GM15510 (cell line): ENCODE data around the gene TSPAN1.

Experiments used
- POLR2A ChIP-seq: IDR thresholded peaks from 3 replicates; pipeline ENCODE4 v1.6.1; 2011; ENCODE audit warnings: borderline replicate concordance; ENCODE audit not compliant: insufficient read length; ENCODE audit errors: extremely low read depth

TSPAN1 gene

GRCh38 chr1:46176211-46176865, 1.5 kb downstream of the TSPAN1 start, which contains the start of gene P3R3URF:
TSS of gene P3R3URF (minus strand) at chr1:46176488. CDS start at chr1:46176471, 17 bp downstream.
- TF ChIP-seq POLR2A = no peak

- TF ChIP-seq POLR2A = no peak
Observed at GRCh38 chr1:46179138-46180081, 4.5 kb downstream of the TSPAN1 start.

GRCh38 chr1:46180082-46180616, 5.3 kb downstream of the TSPAN1 start:
- no peak for TF ChIP-seq POLR2A

- TF ChIP-seq POLR2A = no peak
Observed at GRCh38 chr1:46181343-46182260, 6.7 kb downstream of the TSPAN1 start.

DNA sequence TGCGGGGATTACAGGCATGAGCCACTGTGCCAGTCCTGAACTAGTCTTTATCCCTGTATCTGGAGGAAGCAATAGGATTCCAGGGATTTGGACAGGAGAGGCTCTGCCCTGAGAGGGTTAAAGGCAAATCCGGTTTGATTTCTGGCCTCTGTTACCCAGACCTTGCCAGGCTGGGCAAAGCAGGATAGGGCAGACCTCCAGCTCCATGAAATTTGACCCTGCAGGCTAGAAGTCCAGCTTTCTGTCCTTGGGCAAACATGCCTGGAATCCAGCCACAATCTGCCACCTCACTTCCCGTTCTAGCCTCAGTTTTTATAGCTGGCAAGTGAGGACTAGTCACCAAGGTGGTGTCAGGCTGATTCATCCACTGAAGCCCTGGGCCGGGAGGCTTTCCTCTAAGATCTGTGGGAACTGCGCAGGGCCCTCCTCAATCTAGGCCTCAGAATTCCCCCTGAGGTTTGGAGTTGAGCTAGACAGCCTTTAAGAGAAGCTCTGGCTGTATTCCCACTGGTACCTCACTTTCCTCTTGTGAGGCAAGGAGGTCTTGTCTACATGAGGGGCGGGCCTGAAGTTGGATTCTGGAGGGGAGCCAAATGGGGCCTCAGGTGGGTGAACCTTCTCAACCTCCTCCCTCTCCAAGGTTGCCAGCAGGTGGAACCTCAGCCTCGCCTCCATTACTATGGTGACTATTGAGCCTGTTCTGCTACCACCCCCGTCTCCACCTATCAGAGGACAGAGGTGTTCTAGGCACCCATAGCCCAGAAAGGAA, 8.4 kb downstream of the TSPAN1 start:
- no peak for TF ChIP-seq POLR2A

GRCh38 chr1:46183926-46184557, 9.2 kb downstream of the TSPAN1 start:
- no peak for TF ChIP-seq POLR2A

DNA sequence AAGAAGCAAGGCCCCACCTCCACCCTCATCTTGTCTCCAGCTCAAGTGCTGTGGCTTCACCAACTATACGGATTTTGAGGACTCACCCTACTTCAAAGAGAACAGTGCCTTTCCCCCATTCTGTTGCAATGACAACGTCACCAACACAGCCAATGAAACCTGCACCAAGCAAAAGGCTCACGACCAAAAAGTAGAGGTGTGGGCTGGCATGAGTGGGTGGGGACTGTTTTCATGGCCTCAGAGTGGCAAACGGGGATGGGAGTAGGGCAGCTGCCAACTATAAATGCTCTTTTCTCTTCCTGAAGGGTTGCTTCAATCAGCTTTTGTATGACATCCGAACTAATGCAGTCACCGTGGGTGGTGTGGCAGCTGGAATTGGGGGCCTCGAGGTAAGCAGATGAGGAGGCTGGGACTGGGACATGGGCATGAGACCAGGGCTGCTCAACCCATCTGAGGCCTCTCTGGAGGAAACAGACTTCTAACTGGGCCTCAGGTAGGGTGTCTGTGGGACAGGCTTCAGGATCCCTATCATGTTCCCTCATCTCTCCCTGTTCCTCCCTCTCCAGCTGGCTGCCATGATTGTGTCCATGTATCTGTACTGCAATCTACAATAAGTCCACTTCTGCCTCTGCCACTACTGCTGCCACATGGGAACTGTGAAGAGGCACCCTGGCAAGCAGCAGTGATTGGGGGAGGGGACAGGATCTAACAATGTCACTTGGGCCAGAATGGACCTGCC, 10.2 kb downstream of the TSPAN1 start:
- TF ChIP-seq POLR2A = no peak

DNA sequence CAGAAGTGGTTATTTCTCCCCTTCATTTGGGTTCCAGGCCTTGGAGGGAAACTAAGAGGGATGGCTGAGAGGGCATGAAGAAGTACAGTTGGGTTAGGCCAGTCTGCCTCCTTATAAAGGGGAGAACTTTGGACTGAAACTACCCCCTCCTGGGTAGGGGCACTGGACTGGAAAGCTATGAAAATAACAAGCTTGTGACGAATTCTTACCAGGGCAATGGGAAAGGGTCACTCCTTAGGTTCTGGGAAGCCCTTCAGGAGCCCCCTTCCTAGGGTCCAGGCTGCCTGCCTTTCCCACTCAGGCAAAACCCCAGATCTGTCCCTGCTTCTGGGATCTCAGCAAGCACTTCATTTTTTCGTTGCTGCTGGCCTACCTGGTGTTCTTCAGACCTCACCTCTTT, 11.2 kb downstream of the TSPAN1 start:
- no peak for TF ChIP-seq POLR2A

GRCh38 chr1:46187106-46187869, 12.4 kb downstream of the TSPAN1 start:
- no peak for TF ChIP-seq POLR2A

DNA sequence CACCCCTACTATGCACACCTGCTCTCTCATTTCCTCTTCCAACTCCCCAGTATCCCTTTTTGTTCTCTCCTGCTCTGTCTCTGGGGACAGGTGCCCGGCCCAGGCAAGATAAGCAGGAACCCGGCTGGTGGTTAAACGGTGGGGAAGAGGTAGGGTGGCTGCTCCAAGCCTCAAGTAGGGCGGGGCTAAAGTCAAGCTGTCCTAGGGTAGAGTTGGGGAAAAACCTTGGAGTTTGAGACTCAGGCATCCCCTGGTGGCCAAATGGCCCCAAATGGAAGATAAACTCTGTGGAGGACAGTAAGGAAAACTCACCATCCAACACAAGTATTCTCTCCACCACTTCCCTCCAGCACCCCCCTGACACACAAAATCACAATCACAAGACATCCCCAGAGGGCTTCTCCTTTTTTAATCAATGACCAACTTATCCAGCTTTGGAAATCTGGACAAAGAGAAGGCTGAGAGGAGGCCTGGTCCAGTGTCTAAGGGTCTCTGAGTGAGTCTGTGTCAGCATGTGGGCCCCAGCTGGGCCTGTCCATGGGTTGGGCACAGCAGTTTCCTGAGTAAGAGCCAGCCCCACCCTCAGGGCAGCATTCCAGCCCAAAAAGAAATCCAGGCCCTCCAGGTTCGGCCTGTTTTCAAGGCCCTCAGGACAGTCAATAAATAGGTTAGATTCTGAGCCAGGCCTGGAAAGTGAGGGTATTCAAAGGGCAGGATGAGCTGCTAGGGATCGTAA, 13.6 kb downstream of the TSPAN1 start:
- TF ChIP-seq POLR2A = no peak

DNA sequence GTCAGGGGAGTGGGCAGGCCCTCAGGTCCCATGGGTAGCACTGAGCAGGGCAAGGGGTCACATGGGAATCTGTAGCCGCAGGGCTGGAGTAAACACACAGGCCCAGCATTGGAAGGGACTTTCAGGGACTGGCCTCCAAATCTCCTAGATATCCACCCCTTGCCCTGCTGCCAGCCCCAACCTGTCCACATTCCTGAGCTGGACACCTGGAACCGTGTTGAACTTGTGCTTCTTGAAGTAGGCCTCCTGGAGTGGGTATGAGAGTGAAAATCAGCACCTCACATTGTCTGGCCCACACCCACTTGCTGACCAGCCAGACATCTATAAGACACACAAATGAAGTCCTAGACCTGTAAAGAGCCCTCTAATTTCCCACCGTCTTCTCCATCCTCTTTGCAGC, 15.7 kb downstream of the TSPAN1 start:
- no peak for TF ChIP-seq POLR2A
